ENCODE data around the gene ARPC2. TPM values are rescaled to one million over a fixed set of nuclear protein-coding genes. Genes with fewer than 3 reads are reported as not detected.

ARPC2 gene
- total RNA-seq, 1 experiment from 2014 or later, result 456 TPM

- peak; percentile 52 for DNase-seq (ENCODE audit: low read depth)
These were observed 625 bp downstream of the ARPC2 start for GRCh38 chr2:218217360-218218267.

GRCh38 chr2:218218268-218219185, 1.5 kb downstream of the ARPC2 start:
- no peak for DNase-seq (ENCODE audit: low read depth)

- no peak for DNase-seq (ENCODE audit: low read depth)
These were observed 2.9 kb downstream of the ARPC2 start for GRCh38 chr2:218219934-218220333.

- DNase-seq (ENCODE audit: low read depth), result no peak
These were observed 4.0 kb downstream of the ARPC2 start for GRCh38 chr2:218221000-218221399.

- DNase-seq (ENCODE audit: low read depth), result no peak
These were observed 6.1 kb downstream of the ARPC2 start for GRCh38 chr2:218223046-218223445.

- no peak for DNase-seq (ENCODE audit: low read depth)
These were observed 7.2 kb downstream of the ARPC2 start for GRCh38 chr2:218224186-218224585.

- no peak for DNase-seq (ENCODE audit: low read depth)
These were observed 9.9 kb downstream of the ARPC2 start for GRCh38 chr2:218226903-218227302.

- DNase-seq (ENCODE audit: low read depth), result peak; percentile 61
These were observed 11.5 kb downstream of the ARPC2 start for GRCh38 chr2:218228366-218229090.

- peak; percentile 88 for DNase-seq (ENCODE audit: low read depth)
These were observed 12.2 kb downstream of the ARPC2 start for GRCh38 chr2:218229239-218229638.

- peak; percentile 86 for DNase-seq (ENCODE audit: low read depth)
These were observed 12.9 kb downstream of the ARPC2 start for GRCh38 chr2:218229851-218230250.

GRCh38 chr2:218230882-218231281, 13.9 kb downstream of the ARPC2 start:
- peak; percentile 45 for DNase-seq (ENCODE audit: low read depth)

GRCh38 chr2:218233543-218233942, 16.6 kb downstream of the ARPC2 start:
- no peak for DNase-seq (ENCODE audit: low read depth)

- DNase-seq (ENCODE audit: low read depth), result no peak
These were observed 17.5 kb downstream of the ARPC2 start for GRCh38 chr2:218234521-218234920.

- DNase-seq (ENCODE audit: low read depth), result no peak
These were observed 18.0 kb downstream of the ARPC2 start for GRCh38 chr2:218235017-218235416.

- DNase-seq (ENCODE audit: low read depth), result no peak
These were observed 19.8 kb downstream of the ARPC2 start for GRCh38 chr2:218236829-218237228.

- DNase-seq (ENCODE audit: low read depth), result no peak
These were observed 21.9 kb downstream of the ARPC2 start for GRCh38 chr2:218238887-218239286.

- no peak for DNase-seq (ENCODE audit: low read depth)
These were observed 27.2 kb downstream of the ARPC2 start for GRCh38 chr2:218244204-218244603.

- DNase-seq (ENCODE audit: low read depth), result no peak
These were observed 27.7 kb downstream of the ARPC2 start for GRCh38 chr2:218244665-218245064.

GRCh38 chr2:218245214-218245613, 28.2 kb downstream of the ARPC2 start:
- no peak for DNase-seq (ENCODE audit: low read depth)

- DNase-seq (ENCODE audit: low read depth), result no peak
These were observed 32.7 kb downstream of the ARPC2 start for GRCh38 chr2:218249691-218250090.

GRCh38 chr2:218252509-218253231, 35.7 kb downstream of the ARPC2 start:
- no peak for DNase-seq (ENCODE audit: low read depth)
